Kidney (tissue), 14 donors: Measurements from ENCODE around the gene MS4A6A. TPM values are rescaled to one million over a fixed set of nuclear protein-coding genes. Genes with fewer than 3 reads are reported as not detected.

Experiments used
- DNase-seq, 5 donors: peaks; one replicate each; pipeline ENCODE4 v3.0.0-alpha.2; 2013 to 2020
- FAIRE-seq: peaks from 2 replicates; lab custom pipeline; 2012; peaks lifted over from hg19 to GRCh38; lab: Jason Lieb, UNC
- H3K27ac ChIP-seq, 2 donors: one replicate each; pipeline ENCODE4 v1.7.0; 2013; ENCODE audit warnings: low read depth in 2 of 2, low read length in 2 of 2, inconsistent platforms in 1 of 2
- H3K27me3 ChIP-seq: one replicate; pipeline ENCODE4 v1.7.1; 2013; ENCODE audit warnings: low read length, inconsistent platforms; ENCODE audit not compliant: control insufficient read depth, insufficient read depth
- H3K36me3 ChIP-seq, 3 donors: one replicate each; pipeline versions ENCODE4 v1.7.0 to v1.7.1; 2013; ENCODE audit warnings: low read length in 3 of 3, control low read depth in 1 of 3, inconsistent platforms in 1 of 3; ENCODE audit not compliant: insufficient read depth in 3 of 3, control insufficient read depth in 2 of 3
- H3K4me1 ChIP-seq, 3 donors: one replicate each; pipeline versions ENCODE4 v1.7.0 to v1.7.1; 2013; ENCODE audit warnings: low read length in 3 of 3, inconsistent platforms in 1 of 3, low read depth in 1 of 3; ENCODE audit not compliant: control insufficient read depth in 2 of 3, insufficient read depth in 2 of 3
- H3K4me3 ChIP-seq, 3 donors: one replicate each; pipeline versions ENCODE4 v1.7.0 to v1.8.1; 2013; ENCODE audit warnings: low read length in 3 of 3, control low read depth in 1 of 3, inconsistent platforms in 1 of 3
- H3K9ac ChIP-seq, 3 donors: one replicate each; pipeline versions ENCODE4 v1.7.0 to v1.7.1; 2013; ENCODE audit warnings: low read length in 3 of 3, control low read depth in 1 of 3, inconsistent platforms in 1 of 3
- H3K9me3 ChIP-seq, 3 donors: one replicate each; pipeline versions ENCODE4 v1.7.0 to v1.7.1; 2013; ENCODE audit warnings: low read length in 3 of 3, control low read depth in 1 of 3, inconsistent platforms in 1 of 3; ENCODE audit not compliant: control insufficient read depth in 2 of 3, insufficient read depth in 1 of 3
- intact Hi-C: fragments of 100-400 bp; cut with DNase I; formaldehyde crosslinking; loops from one replicate; pipeline ENCODE4 v1.11.1; 2022
- polyA plus RNA-seq: library from polyadenylated mRNA; stranded (reverse); fragments of 350-450 nt; fragmentation: Illumina TruSeq; extraction: RNeasy Lipid Tissue Mini Kit (QIAGEN cat#74804); gene quantifications from one replicate; pipeline ENCODE4 v1.2.3, GENCODE V29; 2014; ENCODE audit warnings: low read depth, low replicate concordance; ENCODE audit not compliant: insufficient read depth
- total RNA-seq: library from RNA; stranded (reverse); fragmentation: NEBNext Ultra II Directional; extraction: Animal tissue kit (Norgen Biotek cat#: 25700); gene quantifications from one replicate; pipeline ENCODE4 v1.2.1, GENCODE V29; 2021
- TF ChIP-seq, protein P1 (sequence below): IDR thresholded peaks from 3 replicates; pipeline ENCODE4 v1.5.1; 2012; ENCODE audit warnings: mild to moderate bottlenecking, moderate library complexity, borderline replicate concordance; ENCODE audit not compliant: insufficient read depth; ENCODE audit errors: extremely low read depth
- donor health status: control.
- donor health status: control.
- donor health status: control.
- donor health status: control.
- donor health status: control.
- donor health status: DM: yes; HTN: yes; CAD: no.
- donor health status: Normal renal cell carcinoma (clear cell type).

Gene MS4A6A
- total and polyA plus RNA-seq, 2 donors from 2014 or later: 16.7 to 145 TPM

DNA sequence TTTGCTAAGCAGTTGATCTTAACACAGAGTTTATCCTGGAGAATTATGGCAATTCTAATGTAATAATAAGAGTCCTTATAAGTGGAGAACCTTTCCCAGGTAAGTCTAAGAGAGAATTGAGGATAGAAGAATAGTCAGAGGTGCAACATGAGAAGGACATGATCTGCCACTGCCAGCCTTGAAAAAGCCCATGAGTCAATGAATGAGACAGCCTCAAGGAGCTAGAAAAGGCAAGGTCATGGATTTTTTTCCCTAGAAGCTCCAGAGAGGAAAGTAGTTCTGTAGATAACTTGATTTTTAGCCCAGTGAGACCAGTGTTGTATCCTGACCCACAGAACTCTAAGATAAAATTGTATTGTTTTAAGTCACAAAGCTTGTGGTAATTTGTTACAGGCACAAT is 16.9 kb downstream of the MS4A6A start:
- Histone ChIP-seq H3K9ac (no peak overlapping the region), H3K27ac (no peak overlapping the region), H3K4me1 (no peaks in the 10 kb centered on the region), H3K9me3 (no peaks in the 10 kb centered on the region), H3K4me3 (no peak overlapping the region), H3K36me3 (no peaks in the 10 kb centered on the region), H3K27me3 (no peaks in the 10 kb centered on the region)
- DNase-seq (no peak), FAIRE-seq (no peak)
- intact Hi-C loops: no loop called here
- TF ChIP-seq, protein P1, sequence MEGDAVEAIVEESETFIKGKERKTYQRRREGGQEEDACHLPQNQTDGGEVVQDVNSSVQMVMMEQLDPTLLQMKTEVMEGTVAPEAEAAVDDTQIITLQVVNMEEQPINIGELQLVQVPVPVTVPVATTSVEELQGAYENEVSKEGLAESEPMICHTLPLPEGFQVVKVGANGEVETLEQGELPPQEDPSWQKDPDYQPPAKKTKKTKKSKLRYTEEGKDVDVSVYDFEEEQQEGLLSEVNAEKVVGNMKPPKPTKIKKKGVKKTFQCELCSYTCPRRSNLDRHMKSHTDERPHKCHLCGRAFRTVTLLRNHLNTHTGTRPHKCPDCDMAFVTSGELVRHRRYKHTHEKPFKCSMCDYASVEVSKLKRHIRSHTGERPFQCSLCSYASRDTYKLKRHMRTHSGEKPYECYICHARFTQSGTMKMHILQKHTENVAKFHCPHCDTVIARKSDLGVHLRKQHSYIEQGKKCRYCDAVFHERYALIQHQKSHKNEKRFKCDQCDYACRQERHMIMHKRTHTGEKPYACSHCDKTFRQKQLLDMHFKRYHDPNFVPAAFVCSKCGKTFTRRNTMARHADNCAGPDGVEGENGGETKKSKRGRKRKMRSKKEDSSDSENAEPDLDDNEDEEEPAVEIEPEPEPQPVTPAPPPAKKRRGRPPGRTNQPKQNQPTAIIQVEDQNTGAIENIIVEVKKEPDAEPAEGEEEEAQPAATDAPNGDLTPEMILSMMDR: no peak

DNA sequence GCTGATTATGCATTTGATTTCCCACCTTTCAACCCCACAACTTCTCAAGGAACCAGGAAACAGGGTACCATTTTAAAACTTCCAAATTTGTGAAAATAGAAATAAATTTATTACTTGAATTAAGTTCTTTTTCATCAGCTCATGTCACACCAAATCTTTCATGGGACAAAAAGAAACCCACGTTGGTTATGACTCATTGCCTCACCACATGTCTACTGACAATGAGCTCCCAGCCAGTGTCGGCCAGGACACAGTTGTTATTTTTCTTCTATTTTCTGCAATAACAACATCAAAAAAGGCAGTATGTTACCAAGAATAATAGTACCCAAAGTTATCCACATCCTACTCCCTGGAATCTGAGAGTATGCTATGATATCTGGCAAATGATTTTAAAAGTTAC is 17.3 kb downstream of the MS4A6A start:
- DNase-seq: no peak
- Histone ChIP-seq H3K4me1 (no peaks in the 10 kb centered on the region), H3K27me3 (no peaks in the 10 kb centered on the region), H3K36me3 (no peaks in the 10 kb centered on the region), H3K9me3 (no peaks in the 10 kb centered on the region), H3K4me3 (no peak overlapping the region), H3K27ac (no peak overlapping the region), H3K9ac (no peak overlapping the region)
- intact Hi-C loops: no loop called here
- FAIRE-seq: no peak
- TF ChIP-seq, protein P1: no peak

DNA sequence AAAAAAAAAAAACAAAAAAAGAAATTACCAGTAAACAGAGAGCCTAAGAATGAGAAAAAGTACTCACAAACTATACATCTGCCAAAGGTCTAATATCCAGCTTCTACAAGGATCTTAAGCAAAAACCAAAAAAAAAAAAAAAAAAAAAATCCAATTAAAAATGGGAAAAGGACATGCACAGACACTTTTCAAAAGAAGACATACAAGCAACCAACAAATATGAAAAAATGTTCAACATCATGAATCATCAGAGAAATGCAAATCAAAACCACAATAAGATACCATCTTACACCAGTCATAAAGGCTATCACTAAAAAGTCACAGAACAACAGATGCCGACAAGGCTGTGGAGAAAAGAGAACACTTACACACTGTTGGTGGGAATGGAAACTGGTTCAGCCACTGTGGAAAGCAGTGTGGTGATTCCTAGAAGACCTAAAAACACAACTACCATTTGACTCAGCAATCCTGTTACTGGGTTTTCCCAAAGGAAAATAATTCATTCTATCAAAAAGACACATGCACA is 18.3 kb downstream of the MS4A6A start:
- Histone ChIP-seq H3K9ac (no peak overlapping the region), H3K36me3 (no peaks in the 10 kb centered on the region), H3K9me3 (no peaks in the 10 kb centered on the region), H3K27me3 (no peaks in the 10 kb centered on the region), H3K4me1 (no peaks in the 10 kb centered on the region), H3K27ac (no peak overlapping the region), H3K4me3 (no peak overlapping the region)
- TF ChIP-seq, protein P1: no peak
- intact Hi-C loops: no loop called here
- FAIRE-seq (no peak), DNase-seq (no peak)

DNA sequence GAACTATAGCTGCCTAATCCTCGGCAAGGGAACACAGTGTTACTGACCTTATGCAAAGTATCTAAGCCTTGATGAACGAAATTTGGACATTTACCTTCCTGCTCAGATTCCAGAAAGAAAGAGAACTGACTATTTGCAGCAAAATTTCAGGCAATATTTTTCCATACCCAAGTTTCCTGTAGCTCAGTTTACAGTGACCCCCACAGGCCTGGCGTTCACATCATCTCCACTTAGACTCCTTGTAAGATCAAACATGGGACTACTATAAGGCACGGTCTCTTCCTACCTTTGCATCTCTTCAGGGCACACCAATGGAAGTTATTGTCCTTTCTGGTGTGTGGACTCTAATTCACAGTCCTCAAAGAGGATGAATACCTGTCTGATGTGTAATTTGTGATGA is 21.1 kb downstream of the MS4A6A start:
- intact Hi-C loops: no loop called here
- TF ChIP-seq, protein P1: no peak
- H3K4me1 ChIP-seq: no peaks in the 10 kb centered on the region
- H3K27ac ChIP-seq: no peak overlapping the region
- DNase-seq (no peak), FAIRE-seq (no peak)
- no peaks in the 10 kb centered on the region for H3K27me3 ChIP-seq
- H3K4me3 ChIP-seq: no peak overlapping the region
- H3K9me3 ChIP-seq: no peaks in the 10 kb centered on the region
- H3K9ac ChIP-seq: no peak overlapping the region
- H3K36me3 ChIP-seq: no peaks in the 10 kb centered on the region
